ENCODE data around the gene DOP1A. TPM values are rescaled to one million over a fixed set of nuclear protein-coding genes. Genes with fewer than 3 reads are reported as not detected.

The DOP1A gene
- total RNA-seq, 1 donor from 2014 or later: 15.3 TPM

GRCh38 chr6:83199173-83199862 is 131.8 kb downstream of the DOP1A start:
- DNase-seq (ENCODE audit: low read depth in 2 of 2): peak in 1 of 2 donors; percentile 47

GRCh38 chr6:83199863-83200225 is 132.4 kb downstream of the DOP1A start:
- peak in 1 of 2 donors; percentile 90 for DNase-seq (ENCODE audit: low read depth in 2 of 2)

- no peak for DNase-seq (ENCODE audit: low read depth in 2 of 2)
These were observed 134.6 kb downstream of the DOP1A start for GRCh38 chr6:83202031-83202430.

GRCh38 chr6:83215131-83216047 is 147.9 kb downstream of the DOP1A start:
- DNase-seq (ENCODE audit: low read depth in 2 of 2): peak; percentile 84 to 86

- no peak for DNase-seq (ENCODE audit: low read depth in 2 of 2)
These were observed 149.3 kb downstream of the DOP1A start for GRCh38 chr6:83216806-83217205.

Other genes with a start within 250 kb of the DOP1A start
- 1.8 and 2.6 TPM in 2 replicates for gene UBE3D, start 1.8 kb upstream of the DOP1A start, total RNA-seq
- 47.8 and 53.6 TPM in 2 replicates for gene PGM3, start 125.6 kb downstream of the DOP1A start, total RNA-seq
- 1.8 and 2.8 TPM in 2 replicates for gene RWDD2A, start 125.7 kb downstream of the DOP1A start, total RNA-seq